ENCODE results near the gene HJV.

Gene HJV

GRCh38 chr1:145992958-145993617 is 28.4 kb downstream of the HJV start:
- no peak for DNase-seq (ENCODE audit: low read depth, low spot score)

- DNase-seq (ENCODE audit: low read depth, low spot score) = no peak
These were observed 29.0 kb downstream of the HJV start for GRCh38 chr1:145992502-145992936.

- DNase-seq (ENCODE audit: low read depth, low spot score) = no peak
These were observed 29.7 kb downstream of the HJV start for GRCh38 chr1:145991735-145992412.

- DNase-seq (ENCODE audit: low read depth, low spot score) = peak; percentile 46
These were observed 31.2 kb downstream of the HJV start for GRCh38 chr1:145990249-145990855.

- DNase-seq (ENCODE audit: low read depth, low spot score) = no peak
These were observed 32.8 kb downstream of the HJV start for GRCh38 chr1:145988773-145989172.

GRCh38 chr1:145987926-145988325 is 33.6 kb downstream of the HJV start:
- DNase-seq (ENCODE audit: low read depth, low spot score) = no peak

- DNase-seq (ENCODE audit: low read depth, low spot score) = no peak
These were observed 35.0 kb downstream of the HJV start for GRCh38 chr1:145986551-145986950.

- peak; percentile 58 for DNase-seq (ENCODE audit: low read depth, low spot score)
These were observed 35.8 kb downstream of the HJV start for GRCh38 chr1:145985502-145986439.

GRCh38 chr1:145985129-145985501 is 36.4 kb downstream of the HJV start:
- no peak for DNase-seq (ENCODE audit: low read depth, low spot score)

GRCh38 chr1:145983960-145984830 is 37.3 kb downstream of the HJV start:
- no peak for DNase-seq (ENCODE audit: low read depth, low spot score)

GRCh38 chr1:145983206-145983675 is 38.3 kb downstream of the HJV start:
- DNase-seq (ENCODE audit: low read depth, low spot score) = no peak

GRCh38 chr1:145982010-145982723 is 39.4 kb downstream of the HJV start:
- no peak for DNase-seq (ENCODE audit: low read depth, low spot score)

- no peak for DNase-seq (ENCODE audit: low read depth, low spot score)
These were observed 41.0 kb downstream of the HJV start for GRCh38 chr1:145980457-145980994.

- no peak for DNase-seq (ENCODE audit: low read depth, low spot score)
These were observed 41.6 kb downstream of the HJV start for GRCh38 chr1:145979746-145980456.

- DNase-seq (ENCODE audit: low read depth, low spot score) = peak; percentile 96
These were observed 42.4 kb downstream of the HJV start for GRCh38 chr1:145978854-145979745.

- no peak for DNase-seq (ENCODE audit: low read depth, low spot score)
These were observed 43.1 kb downstream of the HJV start for GRCh38 chr1:145978471-145978853.

- peak; percentile 86 for DNase-seq (ENCODE audit: low read depth, low spot score)
These were observed 43.8 kb downstream of the HJV start for GRCh38 chr1:145977486-145978470.

All from ELF-1 (cell line).